ENCODE data around the gene CD4.

The CD4 gene

GRCh38 chr12:6830286-6830890, 41.1 kb downstream of the CD4 start:
- DNase-seq, result no peak

GRCh38 chr12:6830999-6831398, 41.7 kb downstream of the CD4 start:
- DNase-seq, result no peak

- no peak for DNase-seq
These were observed 42.2 kb downstream of the CD4 start for GRCh38 chr12:6831450-6831995.

GRCh38 chr12:6832125-6832524, 42.8 kb downstream of the CD4 start:
- DNase-seq, result no peak

GRCh38 chr12:6833189-6833890, 44.0 kb downstream of the CD4 start:
- no peak for DNase-seq

- no peak for DNase-seq
These were observed 44.9 kb downstream of the CD4 start for GRCh38 chr12:6834254-6834653.

- DNase-seq, result no peak
These were observed 45.5 kb downstream of the CD4 start for GRCh38 chr12:6834873-6835272.

- no peak for DNase-seq
These were observed 47.5 kb downstream of the CD4 start for GRCh38 chr12:6836851-6837250.

- DNase-seq, result no peak
These were observed 48.2 kb downstream of the CD4 start for GRCh38 chr12:6837370-6838060.

- DNase-seq, result no peak
These were observed 49.5 kb downstream of the CD4 start for GRCh38 chr12:6838854-6839253.

GRCh38 chr12:6839482-6840201, 50.3 kb downstream of the CD4 start:
- DNase-seq, result no peak

GRCh38 chr12:6840330-6840729, 51.0 kb downstream of the CD4 start:
- no peak for DNase-seq

- DNase-seq, result no peak
These were observed 51.6 kb downstream of the CD4 start, which contains the start of gene GNB3 for GRCh38 chr12:6840761-6841515. Gene GNB3 (plus strand): TSS chr12:6840925. CDS start chr12:6841288, 363 bp downstream.

GRCh38 chr12:6842075-6842474, 52.7 kb downstream of the CD4 start:
- no peak for DNase-seq

GRCh38 chr12:6843118-6843902, 54.0 kb downstream of the CD4 start:
- no peak for DNase-seq

- DNase-seq, result no peak
These were observed 56.1 kb downstream of the CD4 start for GRCh38 chr12:6845395-6845794.

- DNase-seq, result no peak
These were observed 57.1 kb downstream of the CD4 start for GRCh38 chr12:6846316-6846869.

- DNase-seq, result no peak
These were observed 58.3 kb downstream of the CD4 start for GRCh38 chr12:6847676-6848075.

- DNase-seq, result no peak
These were observed 60.1 kb downstream of the CD4 start for GRCh38 chr12:6849427-6849826.

- no peak for DNase-seq
These were observed 60.7 kb downstream of the CD4 start for GRCh38 chr12:6849976-6850560.

GRCh38 chr12:6850796-6851152, 61.4 kb downstream of the CD4 start:
- no peak for DNase-seq
